Panc1 (cell line): Measurements from ENCODE around the gene INO80C.

Experiments
- CTCF ChIP-seq: fragments of 450-650 bp; IDR thresholded peaks from 2 replicates; pipeline ENCODE4 v1.5.1; 2017; ENCODE audit warnings: mild to moderate bottlenecking
- POLR2AphosphoS5 ChIP-seq: IDR thresholded peaks from 2 replicates; pipeline ENCODE4 v1.6.1; 2012; ENCODE audit warnings: mild to moderate bottlenecking, low read depth, low read length, moderate library complexity
- REST ChIP-seq, 2 experiments: IDR thresholded peaks; 2 replicates each; pipeline ENCODE4 v1.6.1; 2011 to 2012; ENCODE audit warnings: low read depth in 2 of 2, control low read depth in 1 of 2, low read length in 1 of 2, mild to moderate bottlenecking in 1 of 2, moderate library complexity in 1 of 2; ENCODE audit not compliant: insufficient read depth in 1 of 2
- SIN3A ChIP-seq: IDR thresholded peaks from 2 replicates; pipeline ENCODE4 v1.6.1; 2012; ENCODE audit warnings: low read depth, mild to moderate bottlenecking, low read length, moderate library complexity, borderline replicate concordance; ENCODE audit not compliant: insufficient read depth

GRCh38 chr18:35508030-35508429 is 10.3 kb upstream of the INO80C start:
- TF ChIP-seq CTCF (no peak), POLR2AphosphoS5 (no peak), SIN3A (no peak), REST (IDR thresholded peaks at IDR 0.05; ENCODE audit: insufficient read depth in 1 of 2, low read depth in 2 of 2, low read length in 1 of 2) (no peak)
